22Rv1 (cell line): ENCODE measurements around the gene TRA2A.

Experiments used
- H3K27ac ChIP-seq: fragments of 450-650 bp; 2 replicates; pipeline ENCODE4 v1.5.1; 2017
- ZFX ChIP-seq: fragments of 450-650 bp; IDR thresholded peaks from 2 replicates; pipeline ENCODE4 v1.6.1; 2017; ENCODE audit warnings: antibody characterized with exemption, borderline replicate concordance
- TF ChIP-seq, protein P1 (sequence below): fragments of 450-650 bp; IDR thresholded peaks from 2 replicates; pipeline ENCODE4 v1.5.1; 2017; ENCODE audit warnings: mild to moderate bottlenecking

The TRA2A gene

GRCh38 chr7:23542752-23543151, 11.0 kb upstream of the TRA2A start:
- no peak for TF ChIP-seq ZFX
- TF ChIP-seq, protein P1, sequence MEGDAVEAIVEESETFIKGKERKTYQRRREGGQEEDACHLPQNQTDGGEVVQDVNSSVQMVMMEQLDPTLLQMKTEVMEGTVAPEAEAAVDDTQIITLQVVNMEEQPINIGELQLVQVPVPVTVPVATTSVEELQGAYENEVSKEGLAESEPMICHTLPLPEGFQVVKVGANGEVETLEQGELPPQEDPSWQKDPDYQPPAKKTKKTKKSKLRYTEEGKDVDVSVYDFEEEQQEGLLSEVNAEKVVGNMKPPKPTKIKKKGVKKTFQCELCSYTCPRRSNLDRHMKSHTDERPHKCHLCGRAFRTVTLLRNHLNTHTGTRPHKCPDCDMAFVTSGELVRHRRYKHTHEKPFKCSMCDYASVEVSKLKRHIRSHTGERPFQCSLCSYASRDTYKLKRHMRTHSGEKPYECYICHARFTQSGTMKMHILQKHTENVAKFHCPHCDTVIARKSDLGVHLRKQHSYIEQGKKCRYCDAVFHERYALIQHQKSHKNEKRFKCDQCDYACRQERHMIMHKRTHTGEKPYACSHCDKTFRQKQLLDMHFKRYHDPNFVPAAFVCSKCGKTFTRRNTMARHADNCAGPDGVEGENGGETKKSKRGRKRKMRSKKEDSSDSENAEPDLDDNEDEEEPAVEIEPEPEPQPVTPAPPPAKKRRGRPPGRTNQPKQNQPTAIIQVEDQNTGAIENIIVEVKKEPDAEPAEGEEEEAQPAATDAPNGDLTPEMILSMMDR = no peak
- H3K27ac ChIP-seq = no peak overlapping the region

DNA sequence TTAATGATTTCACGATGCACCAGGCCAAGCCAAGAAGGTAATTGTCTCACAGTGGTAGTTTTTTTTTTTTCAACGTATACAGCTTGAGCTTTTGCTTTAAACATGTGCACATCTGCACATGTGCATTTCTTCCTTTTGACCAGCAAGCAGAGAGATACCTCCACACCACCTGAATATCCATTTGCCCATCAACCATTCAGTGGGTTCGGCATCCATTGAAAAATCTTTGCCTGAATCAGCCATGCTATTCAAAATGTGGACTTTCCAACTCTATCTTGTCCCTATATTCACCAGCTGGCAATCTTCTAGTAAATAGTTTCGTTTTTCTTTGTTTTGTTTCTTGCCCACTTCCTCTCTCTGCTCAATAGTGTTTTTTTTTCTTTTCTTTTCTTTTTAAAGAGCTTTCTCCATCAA, 7.7 kb upstream of the TRA2A start:
- no peak overlapping the region for H3K27ac ChIP-seq
- no peak for TF ChIP-seq ZFX
- TF ChIP-seq, protein P1 = no peak

DNA sequence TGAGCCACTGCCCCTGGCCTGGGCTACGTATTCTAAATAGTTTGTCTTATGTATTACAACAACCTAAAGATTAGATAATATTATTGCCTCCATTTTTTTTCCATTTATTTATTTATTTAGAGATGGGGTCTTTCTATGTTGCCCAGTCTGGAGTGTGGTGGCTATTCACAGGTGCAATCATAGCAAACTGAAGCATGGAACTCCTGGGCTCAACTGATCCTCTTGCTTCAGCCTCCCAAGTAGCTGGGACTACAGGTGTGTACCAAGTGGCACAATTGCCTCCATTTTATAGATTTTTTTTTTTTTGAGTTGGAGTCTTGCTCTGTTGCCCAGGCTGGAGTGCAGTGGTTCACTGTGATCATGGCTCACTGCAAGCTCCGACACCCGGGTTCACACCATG, 6.5 kb upstream of the TRA2A start:
- TF ChIP-seq, protein P1 = no peak
- TF ChIP-seq ZFX = no peak
- no peak overlapping the region for H3K27ac ChIP-seq

DNA sequence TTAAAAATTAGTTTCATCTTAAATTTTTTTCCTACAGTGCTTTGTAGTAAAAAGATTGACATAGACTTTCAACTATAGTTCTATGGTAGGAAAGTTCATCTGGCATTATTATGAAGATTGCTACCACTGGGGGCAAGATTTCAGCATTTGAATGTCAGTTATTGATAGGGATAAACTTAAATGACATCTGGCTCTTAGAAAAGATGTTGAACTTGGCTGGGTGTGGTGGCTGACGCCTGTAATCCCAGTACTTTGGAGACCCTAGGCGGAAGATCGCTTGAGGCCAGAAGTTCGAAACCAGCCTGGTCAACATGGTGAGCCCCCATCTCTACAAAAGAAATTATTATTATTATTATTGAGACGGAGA, 1.4 kb upstream of the TRA2A start:
- TF ChIP-seq, protein P1 = peak; percentile 25; the same call in 1 of the 2 replicates
- TF ChIP-seq ZFX = no peak
- no peak overlapping the region for H3K27ac ChIP-seq

DNA sequence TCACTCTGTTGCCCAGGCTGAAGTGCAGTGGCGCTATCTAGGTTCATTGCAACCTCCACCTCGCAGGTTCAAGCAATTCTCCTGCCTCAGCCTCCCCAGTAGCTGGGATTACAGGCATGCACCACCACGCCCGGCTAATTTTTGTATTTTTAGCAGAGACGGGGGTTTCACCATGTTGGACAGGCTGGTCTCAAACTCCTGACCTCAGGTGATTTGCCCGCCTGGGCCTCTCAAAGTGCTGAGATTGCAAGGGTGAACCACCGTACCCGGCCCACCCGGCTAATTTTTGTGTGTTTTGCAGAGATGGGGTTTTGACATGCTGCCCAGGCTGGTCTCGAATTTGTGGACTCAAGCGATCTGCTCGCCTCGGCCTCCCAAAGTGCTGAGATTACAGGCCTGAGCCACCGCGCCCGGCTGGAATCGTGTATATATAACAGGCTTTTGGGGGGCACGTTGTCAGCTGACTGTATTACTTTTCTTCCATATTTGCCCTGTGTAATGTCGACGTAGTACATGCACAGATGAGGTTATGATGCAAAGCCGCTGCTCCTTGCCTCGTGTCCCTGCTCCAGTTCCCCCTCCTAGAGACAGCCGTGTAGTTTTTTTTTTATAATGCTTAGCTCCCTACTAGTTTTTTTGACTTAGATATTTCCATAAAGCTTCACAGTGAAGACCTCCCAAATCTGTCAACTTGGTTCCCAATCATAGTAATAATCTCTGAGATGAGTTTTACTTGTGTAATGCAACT, 883 bp upstream of the TRA2A start:
- peak overlapping the region; percentile 78 for H3K27ac ChIP-seq
- TF ChIP-seq, protein P1 = no peak
- no peak for TF ChIP-seq ZFX

GRCh38 chr7:23531050-23531793, 559 bp downstream of the TRA2A start:
- H3K27ac ChIP-seq = peak overlapping the region; percentile 78

More at GRCh38 chr7:23531050-23531793, 559 bp downstream of the TRA2A start:
- TF ChIP-seq ZFX = no peak
- TF ChIP-seq, protein P1 = no peak
